Measurements from ENCODE around the gene TRUB2.

TRUB2 gene

GRCh38 chr9:128343855-128344254 is 21.6 kb upstream of the TRUB2 start:
- no peak for ATAC-seq
- TF ChIP-seq PATZ1 (CRISPR knock-in tag; IDR thresholded peaks at IDR 0.05; ENCODE audit: borderline replicate concordance) (no peak), ZNF8 (CRISPR knock-in tag; IDR thresholded peaks at IDR 0.05) (no peak), ZFP3 (CRISPR knock-in tag; IDR thresholded peaks at IDR 0.05) (no peak)

GRCh38 chr9:128342971-128343680 is 20.9 kb upstream of the TRUB2 start:
- TF ChIP-seq ARNTL (CRISPR knock-in tag; IDR thresholded peaks at IDR 0.05; ENCODE audit: borderline replicate concordance, low read depth) (no peak), CSRNP3 (CRISPR knock-in tag; IDR thresholded peaks at IDR 0.05) (no peak), PPARA (CRISPR knock-in tag; IDR thresholded peaks at IDR 0.05; ENCODE audit: borderline replicate concordance) (no peak)
- no peak for ATAC-seq

GRCh38 chr9:128341435-128341849 is 19.2 kb upstream of the TRUB2 start:
- peak; percentile 88 for ATAC-seq
- TF ChIP-seq ESRRG (CRISPR knock-in tag; IDR thresholded peaks at IDR 0.05): no peak
- TF ChIP-seq ZC3H10 (CRISPR knock-in tag; IDR thresholded peaks at IDR 0.05): no peak
- TF ChIP-seq BACH2 (CRISPR knock-in tag; IDR thresholded peaks at IDR 0.05; ENCODE audit: borderline replicate concordance): no peak
- no peak for TF ChIP-seq ARNTL (CRISPR knock-in tag; IDR thresholded peaks at IDR 0.05; ENCODE audit: borderline replicate concordance, low read depth)
- no peak for TF ChIP-seq TOX (CRISPR knock-in tag; IDR thresholded peaks at IDR 0.05; ENCODE audit: borderline replicate concordance)
- no peak for TF ChIP-seq CSDC2 (CRISPR knock-in tag; IDR thresholded peaks at IDR 0.05)
- no peak for TF ChIP-seq POU6F1 (CRISPR knock-in tag; IDR thresholded peaks at IDR 0.05; ENCODE audit: borderline replicate concordance, low read depth)
- no peak for TF ChIP-seq TSHZ2 (CRISPR knock-in tag; IDR thresholded peaks at IDR 0.05)
- TF ChIP-seq PPARA (CRISPR knock-in tag; IDR thresholded peaks at IDR 0.05; ENCODE audit: borderline replicate concordance): no peak
- TF ChIP-seq ZFP30 (CRISPR knock-in tag; IDR thresholded peaks at IDR 0.05): no peak
- TF ChIP-seq ZNF70 (CRISPR knock-in tag; IDR thresholded peaks at IDR 0.05): no peak
- TF ChIP-seq CSRNP3 (CRISPR knock-in tag; IDR thresholded peaks at IDR 0.05): no peak
- TF ChIP-seq TCF4 (CRISPR knock-in tag; IDR thresholded peaks at IDR 0.05; ENCODE audit: borderline replicate concordance): no peak

GRCh38 chr9:128340691-128341434 is 18.6 kb upstream of the TRUB2 start:
- peak; percentile 77 for ATAC-seq
- TF ChIP-seq ZC3H10 (CRISPR knock-in tag; IDR thresholded peaks at IDR 0.05): no peak
- TF ChIP-seq POU6F1 (CRISPR knock-in tag; IDR thresholded peaks at IDR 0.05; ENCODE audit: borderline replicate concordance, low read depth): no peak
- TF ChIP-seq ESRRG (CRISPR knock-in tag; IDR thresholded peaks at IDR 0.05): no peak
- TF ChIP-seq SNAI2 (CRISPR knock-in tag; IDR thresholded peaks at IDR 0.05): no peak
- TF ChIP-seq TCF4 (CRISPR knock-in tag; IDR thresholded peaks at IDR 0.05; ENCODE audit: borderline replicate concordance): no peak
- TF ChIP-seq ZNF8 (CRISPR knock-in tag; IDR thresholded peaks at IDR 0.05): no peak
- no peak for TF ChIP-seq GLIS3 (CRISPR knock-in tag; IDR thresholded peaks at IDR 0.05)
- TF ChIP-seq BACH2 (CRISPR knock-in tag; IDR thresholded peaks at IDR 0.05; ENCODE audit: borderline replicate concordance): no peak
- TF ChIP-seq PATZ1 (CRISPR knock-in tag; IDR thresholded peaks at IDR 0.05; ENCODE audit: borderline replicate concordance): no peak
- TF ChIP-seq TOX (CRISPR knock-in tag; IDR thresholded peaks at IDR 0.05; ENCODE audit: borderline replicate concordance): no peak
- TF ChIP-seq PPARA (CRISPR knock-in tag; IDR thresholded peaks at IDR 0.05; ENCODE audit: borderline replicate concordance): no peak

Measured in SK-N-SH treated with all-trans-retinoic acid at 6 μM for 48 hours (cell line).